HCT116 (cell line): Measurements from ENCODE around the gene WNK2. TPM values are rescaled to one million over a fixed set of nuclear protein-coding genes. Genes with fewer than 3 reads are reported as not detected.

Source experiments
- ATAC-seq: fragments of 200-7000 bp; cut with Tn5 transposase; 2 replicates; pipeline ENCODE4 v1.9.1; 2020; ENCODE audit warnings: mild to moderate bottlenecking, moderate library complexity
- BruUV-seq: library from RNA; stranded (reverse); fragments of 400-500 nt; replicated peaks from 2 replicates; lab custom pipeline; 2021; lab: Mats Ljungman, UMichigan
- CTCF ChIA-PET: fragments of 300-600 bp; sonication (Branson Sonifier 250); formaldehyde crosslinking; loops from one replicate; lab custom pipeline; 2021; ENCODE audit warnings: antibody characterized with exemption; lab: Charles Lee
- POLR2A ChIA-PET: fragments of 300-600, 350-600 bp; sonication (Branson Sonifier 250); formaldehyde crosslinking; loops from one replicate; lab custom pipeline; 2021; ENCODE audit warnings: antibody characterized with exemption; lab: Charles Lee
- RAD21 ChIA-PET, 2 experiments: fragments of 300-600 bp; sonication (Branson Sonifier 250); formaldehyde crosslinking; loops; one replicate each; lab custom pipeline; 2023; ENCODE audit warnings: low total read pairs in 2 of 2; ENCODE audit not compliant: uncharacterized antibody in 2 of 2, unreplicated experiment in 2 of 2, low non-redundant PET in 1 of 2; lab: Charles Lee
- DNase-seq: peaks from one replicate; pipeline ENCODE4 v3.0.0-alpha.2; 2010; ENCODE audit warnings: low read depth, low spot score
- H2AFZ ChIP-seq: fragments of 200-600 bp; shearing (Covaris generic), sonication (generic); 2 replicates; pipeline ENCODE4 v1.6.1; 2017; ENCODE audit warnings: low read depth, mixed run types, mixed read lengths, antibody characterized with exemption, low read length; ENCODE audit not compliant: poor library complexity, severe bottlenecking
- H3K27ac ChIP-seq: 2 replicates; pipeline ENCODE4 v1.5.1; 2012; ENCODE audit warnings: low read depth, low read length
- H3K27me3 ChIP-seq: fragments of 200-600 bp; sonication (generic); 2 replicates; pipeline ENCODE4 v1.6.1; 2016; ENCODE audit warnings: mixed run types, low read length, mixed read lengths; ENCODE audit not compliant: insufficient read depth
- H3K36me3 ChIP-seq, 2 experiments: fragments of 200-500 bp in 1 of 2; fragments of 200-600 bp in 1 of 2; sonication (Bioruptor generic) in 1 of 2; sonication (generic) in 1 of 2; 2 replicates each; pipeline versions ENCODE4 v1.5.1 to v1.6.1; 2014 to 2016; ENCODE audit warnings: low read length in 2 of 2, inconsistent platforms in 1 of 2, mixed read lengths in 1 of 2, mixed run types in 1 of 2; ENCODE audit not compliant: insufficient read depth in 2 of 2, control insufficient read depth in 1 of 2
- H3K4me1 ChIP-seq, 2 experiments: fragments of 200-600 bp in 1 of 2; sonication (generic) in 1 of 2; 2 replicates each; pipeline versions ENCODE4 v1.5.1 to v1.6.1; 2012 to 2017; ENCODE audit warnings: low read length in 2 of 2, inconsistent platforms in 1 of 2, mild to moderate bottlenecking in 1 of 2, mixed read lengths in 1 of 2, mixed run types in 1 of 2, moderate library complexity in 1 of 2; ENCODE audit not compliant: insufficient read depth in 2 of 2, control insufficient read depth in 1 of 2
- H3K4me2 ChIP-seq: fragments of 200-600 bp; sonication (generic); 2 replicates; pipeline ENCODE4 v1.6.1; 2017; ENCODE audit warnings: mixed run types, low read length, mixed read lengths
- H3K4me3 ChIP-seq, 2 experiments: fragments of 200-600 bp in 1 of 2; sonication (generic) in 1 of 2; replicated peaks in 1 of 2; 2 replicates each; pipeline ENCODE4 v1.5.1; 2011 to 2016; ENCODE audit warnings: low read length in 2 of 2, control low read depth in 1 of 2, low read depth in 1 of 2, mild to moderate bottlenecking in 1 of 2, mixed read lengths in 1 of 2, mixed run types in 1 of 2
- H3K79me2 ChIP-seq: fragments of 200-600 bp; sonication (generic); 2 replicates; pipeline ENCODE4 v1.6.1; 2017; ENCODE audit warnings: mild to moderate bottlenecking, mixed run types, low read length, moderate library complexity, mixed read lengths; ENCODE audit not compliant: insufficient read depth
- H3K9ac ChIP-seq: fragments of 200-600 bp; sonication (generic); 2 replicates; pipeline ENCODE4 v1.6.1; 2016; ENCODE audit warnings: low read length, mixed read lengths
- H3K9me2 ChIP-seq: fragments of 200-600 bp; sonication (generic), shearing (Covaris generic); 2 replicates; pipeline ENCODE4 v1.6.1; 2017; ENCODE audit warnings: mixed run types, mild to moderate bottlenecking, moderate library complexity; ENCODE audit not compliant: insufficient read depth
- H3K9me3 ChIP-seq, 2 experiments: fragments of 200-500 bp in 1 of 2; fragments of 200-600 bp in 1 of 2; sonication (Bioruptor generic) in 1 of 2; sonication (generic) in 1 of 2; 2 replicates each; pipeline ENCODE4 v1.6.1; 2014 to 2017; ENCODE audit warnings: low read length in 2 of 2, mixed read lengths in 2 of 2, inconsistent platforms in 1 of 2, low read depth in 1 of 2, mild to moderate bottlenecking in 1 of 2, mixed run types in 1 of 2, moderate library complexity in 1 of 2; ENCODE audit not compliant: control insufficient read depth in 1 of 2, insufficient read depth in 1 of 2
- H4K20me1 ChIP-seq: fragments of 200-600 bp; sonication (generic), shearing (Covaris generic); 2 replicates; pipeline ENCODE4 v1.6.1; 2017; ENCODE audit warnings: mixed run types, mild to moderate bottlenecking, moderate library complexity; ENCODE audit not compliant: insufficient read depth
- ATF3 ChIP-seq: IDR thresholded peaks from 2 replicates; pipeline ENCODE4 v1.6.1; 2012
- CBX3 ChIP-seq: IDR thresholded peaks from 2 replicates; pipeline ENCODE4 v1.6.1; 2012; ENCODE audit warnings: low read depth
- CEBPB ChIP-seq: IDR thresholded peaks from 2 replicates; pipeline ENCODE4 v1.6.1; 2012; ENCODE audit warnings: low read depth
- CTCF ChIP-seq, 3 experiments: fragments of 200-600 bp in 1 of 3; sonication (generic) in 1 of 3; IDR thresholded peaks in 2 of 3; conservative IDR thresholded peaks in 1 of 3; 2 replicates each; pipeline ENCODE4 v1.5.1; 2012 to 2017; ENCODE audit warnings: low read depth in 2 of 3, low read length in 2 of 3, antibody characterized with exemption in 1 of 3, borderline replicate concordance in 1 of 3, control low read depth in 1 of 3, mild to moderate bottlenecking in 1 of 3, mixed read lengths in 1 of 3, mixed run types in 1 of 3, moderate library complexity in 1 of 3; ENCODE audit not compliant: insufficient read depth in 1 of 3
- EGR1 ChIP-seq: IDR thresholded peaks from 2 replicates; pipeline ENCODE4 v1.6.1; 2012; ENCODE audit warnings: low read depth
- ELF1 ChIP-seq: IDR thresholded peaks from 2 replicates; pipeline ENCODE4 v1.6.1; 2012; ENCODE audit warnings: low read depth, borderline replicate concordance
- JUND ChIP-seq: IDR thresholded peaks from 2 replicates; pipeline ENCODE4 v1.6.1; 2012
- RAD21 ChIP-seq: IDR thresholded peaks from 2 replicates; pipeline ENCODE4 v1.6.1; 2012; ENCODE audit warnings: low read depth, mild to moderate bottlenecking
- SP1 ChIP-seq: IDR thresholded peaks from 2 replicates; pipeline ENCODE4 v1.6.1; 2012; ENCODE audit warnings: low read depth
- SRF ChIP-seq: IDR thresholded peaks from 2 replicates; pipeline ENCODE4 v1.6.1; 2012; ENCODE audit warnings: low read depth
- YY1 ChIP-seq: IDR thresholded peaks from 2 replicates; pipeline ENCODE4 v1.6.1; 2011; ENCODE audit warnings: low read length, low read depth, moderate library complexity, mild to moderate bottlenecking; ENCODE audit not compliant: insufficient replicate concordance; ENCODE audit errors: extremely low read depth
- ZNF274 ChIP-seq: fragments of 200-500 bp; sonication (Bioruptor generic); IDR thresholded peaks from 2 replicates; pipeline ENCODE4 v1.6.1; 2014; ENCODE audit warnings: mild to moderate bottlenecking, low read depth, low read length, inconsistent platforms
- intact Hi-C: fragments of 100-400 bp; cut with micrococcal nuclease; formaldehyde crosslinking; loops from 2 replicates; pipeline ENCODE4 v1.10.0; 2022
- total RNA-seq: library from RNA; stranded (reverse); gene quantifications from one replicate; pipeline ENCODE4 v1.2.1, GENCODE V29; 2021; ENCODE audit not compliant: unreplicated experiment
- TF ChIP-seq, protein P1 (sequence below): IDR thresholded peaks from 2 replicates; pipeline ENCODE4 v1.6.1; 2011; ENCODE audit warnings: mild to moderate bottlenecking, low read length, moderate library complexity; ENCODE audit not compliant: insufficient replicate concordance; ENCODE audit errors: extremely low read depth

Gene WNK2
- total RNA-seq, 1 experiment from 2014 or later, result 24.4 TPM

GRCh38 chr9:93276973-93277372, 93.0 kb downstream of the WNK2 start:
- Histone ChIP-seq H4K20me1 (no peaks in the 10 kb centered on the region), H3K4me3 (no peak overlapping the region), H3K27ac (no peak overlapping the region), H3K9me3 (no peaks in the 10 kb centered on the region), H3K27me3 (no peaks in the 10 kb centered on the region), H3K9ac (no peak overlapping the region), H3K9me2 (no peaks in the 10 kb centered on the region), H3K4me1 (no peaks in the 10 kb centered on the region), H3K79me2 (no peaks in the 10 kb centered on the region), H3K36me3 (no peaks in the 10 kb centered on the region), H3K4me2 (no peak overlapping the region), H2AFZ (no peak overlapping the region)
- BruUV-seq, result no TSS peak
- POLR2A ChIA-PET, result no interaction called here
- TF ChIP-seq RAD21, result peak; percentile 24; the same call in 1 of the 2 replicates
- TF ChIP-seq, protein P1, sequence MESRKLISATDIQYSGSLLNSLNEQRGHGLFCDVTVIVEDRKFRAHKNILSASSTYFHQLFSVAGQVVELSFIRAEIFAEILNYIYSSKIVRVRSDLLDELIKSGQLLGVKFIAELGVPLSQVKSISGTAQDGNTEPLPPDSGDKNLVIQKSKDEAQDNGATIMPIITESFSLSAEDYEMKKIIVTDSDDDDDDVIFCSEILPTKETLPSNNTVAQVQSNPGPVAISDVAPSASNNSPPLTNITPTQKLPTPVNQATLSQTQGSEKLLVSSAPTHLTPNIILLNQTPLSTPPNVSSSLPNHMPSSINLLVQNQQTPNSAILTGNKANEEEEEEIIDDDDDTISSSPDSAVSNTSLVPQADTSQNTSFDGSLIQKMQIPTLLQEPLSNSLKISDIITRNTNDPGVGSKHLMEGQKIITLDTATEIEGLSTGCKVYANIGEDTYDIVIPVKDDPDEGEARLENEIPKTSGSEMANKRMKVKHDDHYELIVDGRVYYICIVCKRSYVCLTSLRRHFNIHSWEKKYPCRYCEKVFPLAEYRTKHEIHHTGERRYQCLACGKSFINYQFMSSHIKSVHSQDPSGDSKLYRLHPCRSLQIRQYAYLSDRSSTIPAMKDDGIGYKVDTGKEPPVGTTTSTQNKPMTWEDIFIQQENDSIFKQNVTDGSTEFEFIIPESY, result no peak
- intact Hi-C loops, result no loop called here
- RAD21 ChIA-PET, result no interaction called here
- CTCF ChIA-PET, result no interaction called here
- ATAC-seq (no peak), DNase-seq (no peak)

- ChIA-PET CTCF (no interaction called here), RAD21 (no interaction called here), POLR2A (no interaction called here)
- Histone ChIP-seq H3K4me1 (no peaks in the 10 kb centered on the region), H3K9me3 (no peaks in the 10 kb centered on the region), H3K9ac (no peak overlapping the region), H3K9me2 (no peaks in the 10 kb centered on the region), H3K27ac (no peak overlapping the region), H3K4me2 (no peak overlapping the region), H2AFZ (no peak overlapping the region), H3K4me3 (no peak overlapping the region), H3K79me2 (no peaks in the 10 kb centered on the region), H3K36me3 (no peaks in the 10 kb centered on the region), H4K20me1 (no peaks in the 10 kb centered on the region), H3K27me3 (no peaks in the 10 kb centered on the region)
- ATAC-seq (no peak), DNase-seq (no peak)
- BruUV-seq, result no TSS peak
- intact Hi-C loops, result no loop called here
- TF ChIP-seq ZNF274 (no peak), CTCF (IDR thresholded peaks at IDR 0.05 in 2 of 3, conservative IDR thresholded peaks at IDR 0.05 in 1 of 3; ENCODE audit: borderline replicate concordance in 1 of 3, insufficient read depth in 1 of 3, low read depth in 2 of 3, low read length in 2 of 3) (no peak), ATF3 (no peak), CEBPB (no peak), JUND (no peak), EGR1 (no peak), YY1 (no peak), CBX3 (no peak), SRF (no peak), ELF1 (no peak), SP1 (no peak)
- TF ChIP-seq, protein P1, result no peak
These were observed 94.2 kb downstream of the WNK2 start for GRCh38 chr9:93278144-93278543.
